IPS-20b (cell line): ENCODE measurements around the gene LRP1.

ENCODE experiments used
- H3K27ac ChIP-seq: one replicate; pipeline ENCODE4 v1.5.1; 2013; ENCODE audit warnings: low read length
- H3K27me3 ChIP-seq: 2 replicates; pipeline ENCODE4 v1.6.1; 2013; ENCODE audit warnings: mild to moderate bottlenecking, low read length, inconsistent platforms; ENCODE audit not compliant: insufficient read depth
- H3K36me3 ChIP-seq: 2 replicates; pipeline ENCODE4 v1.6.1; 2013; ENCODE audit warnings: low read depth, mild to moderate bottlenecking, inconsistent platforms, low read length, moderate library complexity; ENCODE audit not compliant: insufficient read depth
- H3K4me1 ChIP-seq: 2 replicates; pipeline ENCODE4 v1.6.1; 2013; ENCODE audit warnings: mild to moderate bottlenecking, control low read depth, inconsistent platforms, low read length, moderate library complexity; ENCODE audit not compliant: insufficient read depth
- H3K4me3 ChIP-seq: 2 replicates; pipeline ENCODE4 v1.5.1; 2013; ENCODE audit warnings: mild to moderate bottlenecking, low read length, inconsistent platforms
- H3K9ac ChIP-seq: 2 replicates; pipeline ENCODE4 v1.6.1; 2013; ENCODE audit warnings: low read depth, mild to moderate bottlenecking, inconsistent platforms, low read length, moderate library complexity
- H3K9me3 ChIP-seq: 2 replicates; pipeline ENCODE4 v1.6.1; 2013; ENCODE audit warnings: mild to moderate bottlenecking, low read depth, low read length, inconsistent platforms; ENCODE audit not compliant: insufficient read depth

LRP1 gene

GRCh38 chr12:57096099-57096572 is 32.1 kb upstream of the LRP1 start:
- H3K4me3 ChIP-seq, result no peak overlapping the region
- no peaks in the 10 kb centered on the region for H3K9me3 ChIP-seq
- no peaks in the 10 kb centered on the region for H3K27me3 ChIP-seq
- H3K4me1 ChIP-seq, result peaks cover 7% of the 10 kb centered on the region; the same call in 1 of the 2 replicates
- H3K9ac ChIP-seq, result no peak overlapping the region
- H3K27ac ChIP-seq, result no peak overlapping the region
- H3K36me3 ChIP-seq, result peaks cover 54% of the 10 kb centered on the region

- H3K27me3 ChIP-seq, result no peaks in the 10 kb centered on the region
- H3K9ac ChIP-seq, result no peak overlapping the region
- no peak overlapping the region for H3K4me3 ChIP-seq
- peaks cover 7% of the 10 kb centered on the region; the same call in 1 of the 2 replicates for H3K4me1 ChIP-seq
- peaks cover 46% of the 10 kb centered on the region for H3K36me3 ChIP-seq
- H3K9me3 ChIP-seq, result no peaks in the 10 kb centered on the region
- no peak overlapping the region for H3K27ac ChIP-seq
Observed at GRCh38 chr12:57096748-57097553, 31.3 kb upstream of the LRP1 start.

- no peak overlapping the region for H3K27ac ChIP-seq
- no peak overlapping the region for H3K9ac ChIP-seq
- H3K27me3 ChIP-seq, result no peaks in the 10 kb centered on the region
- H3K9me3 ChIP-seq, result no peaks in the 10 kb centered on the region
- H3K4me1 ChIP-seq, result peaks cover 7% of the 10 kb centered on the region; the same call in 1 of the 2 replicates
- no peak overlapping the region for H3K4me3 ChIP-seq
- peaks cover 40% of the 10 kb centered on the region for H3K36me3 ChIP-seq
Observed at GRCh38 chr12:57097554-57097835, 30.8 kb upstream of the LRP1 start.

- peaks cover 30% of the 10 kb centered on the region for H3K36me3 ChIP-seq
- peaks cover 7% of the 10 kb centered on the region; the same call in 1 of the 2 replicates for H3K4me1 ChIP-seq
- no peaks in the 10 kb centered on the region for H3K27me3 ChIP-seq
- H3K9ac ChIP-seq, result no peak overlapping the region
- no peak overlapping the region for H3K4me3 ChIP-seq
- H3K27ac ChIP-seq, result no peak overlapping the region
- H3K9me3 ChIP-seq, result no peaks in the 10 kb centered on the region
Observed at GRCh38 chr12:57098546-57098945, 29.7 kb upstream of the LRP1 start.

- peaks cover 30% of the 10 kb centered on the region for H3K36me3 ChIP-seq
- peaks cover 5% of the 10 kb centered on the region; the same call in 1 of the 2 replicates for H3K4me1 ChIP-seq
Observed at GRCh38 chr12:57099047-57099714, 29.1 kb upstream of the LRP1 start.

GRCh38 chr12:57099766-57100165 is 28.5 kb upstream of the LRP1 start:
- Histone ChIP-seq H3K27ac (no peak overlapping the region), H3K4me1 (no peaks in the 10 kb centered on the region), H3K9ac (no peak overlapping the region), H3K27me3 (no peaks in the 10 kb centered on the region), H3K9me3 (no peaks in the 10 kb centered on the region), H3K4me3 (no peak overlapping the region), H3K36me3 (peaks cover 29% of the 10 kb centered on the region)

More at GRCh38 chr12:57099047-57099714, 29.1 kb upstream of the LRP1 start:
- H3K27ac ChIP-seq, result no peak overlapping the region
- H3K27me3 ChIP-seq, result no peaks in the 10 kb centered on the region
- no peak overlapping the region for H3K4me3 ChIP-seq
- no peaks in the 10 kb centered on the region for H3K9me3 ChIP-seq
- no peak overlapping the region for H3K9ac ChIP-seq

GRCh38 chr12:57101892-57102695 is 26.2 kb upstream of the LRP1 start:
- H3K27me3 ChIP-seq, result no peaks in the 10 kb centered on the region
- H3K4me1 ChIP-seq, result no peaks in the 10 kb centered on the region
- H3K9ac ChIP-seq, result no peak overlapping the region
- no peak overlapping the region for H3K27ac ChIP-seq
- no peaks in the 10 kb centered on the region for H3K9me3 ChIP-seq
- peaks cover 23% of the 10 kb centered on the region for H3K36me3 ChIP-seq
- no peak overlapping the region for H3K4me3 ChIP-seq

- Histone ChIP-seq H3K9ac (no peak overlapping the region), H3K4me3 (no peak overlapping the region), H3K4me1 (no peaks in the 10 kb centered on the region), H3K27ac (no peak overlapping the region), H3K27me3 (no peaks in the 10 kb centered on the region), H3K9me3 (no peaks in the 10 kb centered on the region), H3K36me3 (peaks cover 29% of the 10 kb centered on the region)
Observed at GRCh38 chr12:57103856-57104255, 24.4 kb upstream of the LRP1 start.

GRCh38 chr12:57104292-57104910 is 23.9 kb upstream of the LRP1 start:
- Histone ChIP-seq H3K27me3 (no peaks in the 10 kb centered on the region), H3K36me3 (peaks cover 29% of the 10 kb centered on the region), H3K4me1 (peaks cover under 1% of the 10 kb centered on the region; the same call in 1 of the 2 replicates), H3K9me3 (no peaks in the 10 kb centered on the region), H3K27ac (no peak overlapping the region), H3K4me3 (no peak overlapping the region), H3K9ac (no peak overlapping the region)

- Histone ChIP-seq H3K27me3 (no peaks in the 10 kb centered on the region), H3K27ac (no peak overlapping the region), H3K9me3 (no peaks in the 10 kb centered on the region), H3K4me3 (no peak overlapping the region), H3K4me1 (peaks cover 8% of the 10 kb centered on the region; the same call in 1 of the 2 replicates), H3K9ac (no peak overlapping the region), H3K36me3 (peaks cover 29% of the 10 kb centered on the region)
Observed at GRCh38 chr12:57105011-57105753, 23.1 kb upstream of the LRP1 start.
